ENCODE results near the gene TEX19. TPM values are rescaled to one million over a fixed set of nuclear protein-coding genes. Genes with fewer than 3 reads are reported as not detected.

Gene TEX19
- total and polyA plus RNA-seq, 4 donors: 0.03 TPM; not detected in 3

DNA sequence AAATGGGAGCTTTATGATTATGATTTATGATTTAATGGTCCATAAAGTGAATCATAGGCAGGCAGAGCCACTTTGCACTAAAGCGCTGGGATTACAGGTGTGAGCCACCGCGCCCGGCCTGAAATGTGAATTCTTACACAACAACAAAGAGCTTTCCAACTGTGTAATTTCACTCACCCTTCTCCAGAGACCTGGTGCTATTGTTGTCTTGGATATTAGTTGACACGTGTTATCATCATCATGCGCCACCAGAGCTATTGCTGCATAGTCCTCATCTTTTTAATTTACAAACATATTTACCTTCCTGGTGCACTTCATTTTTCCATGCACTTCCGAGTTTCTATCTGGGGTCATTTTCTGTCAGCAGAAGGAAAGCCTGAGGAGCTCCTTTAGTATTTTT lies 7.7 kb downstream of the TEX19 start:
- Histone ChIP-seq H3K9ac (ENCODE audit: insufficient read depth in 1 of 2, low read length in 2 of 2) (no peak overlapping the region), H3K27ac (ENCODE audit: low read depth in 1 of 2, low read length in 1 of 2) (no peak overlapping the region), H3K4me3 (no peak overlapping the region), H3K27me3 (ENCODE audit: control insufficient read depth in 3 of 3, insufficient read depth in 3 of 3, low read length in 2 of 3) (peaks cover 6 to 14% (median 13%) of the 10 kb centered on the region in 3 donors), H3K9me3 (ENCODE audit: control insufficient read depth in 4 of 4, insufficient read depth in 3 of 4, low read length in 3 of 4) (peaks cover 0 to 2% (median 0%) of the 10 kb centered on the region in 4 donors), H3K36me3 (ENCODE audit: control insufficient read depth in 4 of 4, insufficient read depth in 4 of 4, low read length in 4 of 4) (no peaks in the 10 kb centered on the region), H3K4me1 (ENCODE audit: control insufficient read depth in 5 of 5, insufficient read depth in 5 of 5, low read length in 5 of 5) (peaks cover 0 to 8% (median 5%) of the 10 kb centered on the region in 5 donors)
- WGBS, 2 donors: 86 to 95% methylated on average over 7 of the region's 7 CpGs
- DNase-seq (no peak), ATAC-seq (ENCODE audit: insufficient read depth, low FRiP score) (no peak)
- TF ChIP-seq, protein P1, sequence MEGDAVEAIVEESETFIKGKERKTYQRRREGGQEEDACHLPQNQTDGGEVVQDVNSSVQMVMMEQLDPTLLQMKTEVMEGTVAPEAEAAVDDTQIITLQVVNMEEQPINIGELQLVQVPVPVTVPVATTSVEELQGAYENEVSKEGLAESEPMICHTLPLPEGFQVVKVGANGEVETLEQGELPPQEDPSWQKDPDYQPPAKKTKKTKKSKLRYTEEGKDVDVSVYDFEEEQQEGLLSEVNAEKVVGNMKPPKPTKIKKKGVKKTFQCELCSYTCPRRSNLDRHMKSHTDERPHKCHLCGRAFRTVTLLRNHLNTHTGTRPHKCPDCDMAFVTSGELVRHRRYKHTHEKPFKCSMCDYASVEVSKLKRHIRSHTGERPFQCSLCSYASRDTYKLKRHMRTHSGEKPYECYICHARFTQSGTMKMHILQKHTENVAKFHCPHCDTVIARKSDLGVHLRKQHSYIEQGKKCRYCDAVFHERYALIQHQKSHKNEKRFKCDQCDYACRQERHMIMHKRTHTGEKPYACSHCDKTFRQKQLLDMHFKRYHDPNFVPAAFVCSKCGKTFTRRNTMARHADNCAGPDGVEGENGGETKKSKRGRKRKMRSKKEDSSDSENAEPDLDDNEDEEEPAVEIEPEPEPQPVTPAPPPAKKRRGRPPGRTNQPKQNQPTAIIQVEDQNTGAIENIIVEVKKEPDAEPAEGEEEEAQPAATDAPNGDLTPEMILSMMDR (IDR thresholded peaks at IDR 0.05; ENCODE audit: control extremely low read depth, extremely low read depth): no peak

DNA sequence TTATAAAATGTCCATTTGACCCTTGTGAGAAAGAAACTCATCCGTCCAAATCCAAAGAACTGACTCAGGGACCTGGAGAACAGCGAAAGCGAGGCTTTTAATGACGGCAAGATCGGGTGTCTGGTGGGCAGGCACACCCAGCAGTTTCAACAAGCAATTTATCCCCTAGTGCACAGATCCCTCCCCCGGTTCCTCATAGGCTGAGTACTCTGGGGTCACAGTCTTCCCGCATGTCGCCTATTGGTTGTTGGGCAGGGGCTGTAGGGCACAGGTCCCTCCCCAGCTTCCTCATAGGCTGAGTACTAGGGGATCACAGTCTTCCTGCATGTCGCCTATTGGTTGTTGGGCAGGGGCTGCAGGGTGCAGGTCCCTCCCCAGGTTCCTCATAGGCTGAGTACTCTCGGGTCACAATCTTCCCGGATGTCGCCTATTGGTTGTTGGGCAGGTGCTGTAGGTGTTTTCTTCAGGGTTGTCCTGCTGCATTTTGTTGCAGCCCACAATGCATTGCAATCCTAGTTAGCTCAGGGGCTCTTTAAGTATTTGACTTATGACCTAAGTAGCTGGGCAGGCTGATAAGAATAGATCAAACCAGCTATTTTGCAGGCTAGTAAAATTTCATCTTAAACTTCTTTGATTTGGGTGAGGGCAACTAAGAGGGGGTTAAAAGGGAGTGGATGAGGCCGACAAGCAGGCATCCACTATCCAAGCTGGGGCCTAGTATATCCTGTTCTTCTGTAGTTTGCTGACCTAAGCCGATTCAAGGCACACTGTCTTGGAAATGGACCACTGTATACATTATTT lies 8.9 kb downstream of the TEX19 start:
- Histone ChIP-seq H3K27me3 (ENCODE audit: control insufficient read depth in 3 of 3, insufficient read depth in 3 of 3, low read length in 2 of 3) (peaks cover 10 to 24% (median 21%) of the 10 kb centered on the region in 3 donors), H3K9ac (ENCODE audit: insufficient read depth in 1 of 2, low read length in 2 of 2) (no peak overlapping the region), H3K9me3 (ENCODE audit: control insufficient read depth in 4 of 4, insufficient read depth in 3 of 4, low read length in 3 of 4) (peaks cover 0 to 3% (median 0%) of the 10 kb centered on the region in 4 donors), H3K4me1 (ENCODE audit: control insufficient read depth in 5 of 5, insufficient read depth in 5 of 5, low read length in 5 of 5) (peaks cover 0 to 18% (median 8%) of the 10 kb centered on the region in 5 donors), H3K4me3 (no peak overlapping the region), H3K27ac (ENCODE audit: low read depth in 1 of 2, low read length in 1 of 2) (no peak overlapping the region), H3K36me3 (ENCODE audit: control insufficient read depth in 4 of 4, insufficient read depth in 4 of 4, low read length in 4 of 4) (no peaks in the 10 kb centered on the region)
- no peak for DNase-seq
- 85 to 86% methylated on average over 14 of the region's 14 CpGs for WGBS, 2 donors
- TF ChIP-seq, protein P1 (IDR thresholded peaks at IDR 0.05; ENCODE audit: control extremely low read depth, extremely low read depth): no peak
- ATAC-seq (ENCODE audit: insufficient read depth, low FRiP score): no peak

DNA sequence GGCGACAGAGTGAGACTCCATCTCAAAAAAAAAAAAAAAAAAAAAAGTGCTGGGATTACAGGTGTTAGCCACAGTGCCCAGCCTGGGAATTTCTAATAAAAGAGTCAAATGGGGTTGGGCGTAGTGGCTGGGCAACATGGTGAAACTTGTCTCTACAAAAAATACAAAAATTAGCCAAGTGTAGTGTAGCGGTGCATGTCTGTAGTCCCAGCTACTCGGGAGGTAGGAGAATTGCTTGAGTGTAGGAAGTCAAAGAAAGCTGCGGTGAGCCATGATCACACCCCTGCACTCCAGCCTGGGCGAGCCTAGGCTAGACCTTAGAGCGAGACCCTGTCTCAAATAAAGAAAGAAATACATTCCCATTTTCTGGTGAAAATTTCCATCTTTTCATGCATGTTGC lies 10.2 kb downstream of the TEX19 start:
- Histone ChIP-seq H3K36me3 (ENCODE audit: control insufficient read depth in 4 of 4, insufficient read depth in 4 of 4, low read length in 4 of 4) (no peaks in the 10 kb centered on the region), H3K27ac (ENCODE audit: low read depth in 1 of 2, low read length in 1 of 2) (no peak overlapping the region), H3K27me3 (ENCODE audit: control insufficient read depth in 3 of 3, insufficient read depth in 3 of 3, low read length in 2 of 3) (peaks cover 16 to 32% (median 31%) of the 10 kb centered on the region in 3 donors), H3K9me3 (ENCODE audit: control insufficient read depth in 4 of 4, insufficient read depth in 3 of 4, low read length in 3 of 4) (peaks cover 0 to 3% (median 0%) of the 10 kb centered on the region in 4 donors), H3K4me3 (no peak overlapping the region), H3K9ac (ENCODE audit: insufficient read depth in 1 of 2, low read length in 2 of 2) (no peak overlapping the region), H3K4me1 (ENCODE audit: control insufficient read depth in 5 of 5, insufficient read depth in 5 of 5, low read length in 5 of 5) (peaks cover 0 to 18% (median 8%) of the 10 kb centered on the region in 5 donors)
- DNase-seq (no peak), ATAC-seq (ENCODE audit: insufficient read depth, low FRiP score) (no peak)
- WGBS, 2 donors: 88 to 91% methylated on average over 6 of the region's 7 CpGs
- TF ChIP-seq, protein P1 (IDR thresholded peaks at IDR 0.05; ENCODE audit: control extremely low read depth, extremely low read depth): no peak

All from lung (tissue), 12 donors.